GM21786 (cell line): Measurements from ENCODE around the gene PPP2R2B.
"Not testable (repeated sequence)": the region's sequence is repeated elsewhere in the genome, so short reads cannot be mapped to it uniquely, and the experiment has no call there.

Experiments used
- ATAC-seq: cut with Tn5 transposase; IDR thresholded peaks from one replicate; pipeline ENCODE4 v1.9.1; 2021; ENCODE audit not compliant: unreplicated experiment

PPP2R2B gene

DNA sequence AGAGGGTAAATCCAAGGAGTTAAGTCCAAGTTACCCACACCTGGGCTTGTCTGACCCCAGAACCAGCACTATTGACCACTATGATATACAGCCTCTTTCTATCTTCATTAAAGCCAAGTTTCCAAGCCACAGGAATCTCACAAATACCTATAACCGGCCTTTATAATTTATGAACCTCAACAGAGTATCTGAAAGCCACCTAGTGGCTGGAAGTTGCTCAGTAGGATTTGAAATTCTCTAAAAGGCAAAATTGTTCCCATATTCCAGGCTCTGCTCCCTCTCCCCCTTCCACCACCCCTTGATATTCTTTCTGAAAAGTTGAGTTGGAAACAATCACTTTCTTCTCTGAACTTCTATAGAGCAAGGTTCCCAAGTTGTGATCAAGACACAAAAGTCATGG, 256.2 kb downstream of the PPP2R2B start:
- ATAC-seq: no peak

DNA sequence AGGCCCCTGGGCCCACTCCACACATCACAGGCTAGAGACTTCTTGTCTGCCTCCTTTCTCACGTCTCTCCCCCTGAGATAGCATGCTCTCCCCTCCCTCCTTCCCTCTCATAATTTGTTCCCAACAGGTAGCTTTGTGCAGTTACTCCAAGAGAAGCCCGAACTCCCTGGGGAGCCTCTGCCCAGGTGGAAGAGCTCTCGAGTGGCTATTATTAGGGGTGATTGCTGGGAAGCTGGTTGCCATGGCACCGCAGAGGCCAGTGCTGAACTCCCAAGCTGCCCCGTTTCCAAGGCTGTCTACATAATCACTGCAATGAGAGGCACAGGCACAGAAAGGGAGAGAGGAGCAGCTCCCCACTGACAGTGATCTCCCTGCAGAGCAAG, 257.9 kb downstream of the PPP2R2B start:
- ATAC-seq: no peak

DNA sequence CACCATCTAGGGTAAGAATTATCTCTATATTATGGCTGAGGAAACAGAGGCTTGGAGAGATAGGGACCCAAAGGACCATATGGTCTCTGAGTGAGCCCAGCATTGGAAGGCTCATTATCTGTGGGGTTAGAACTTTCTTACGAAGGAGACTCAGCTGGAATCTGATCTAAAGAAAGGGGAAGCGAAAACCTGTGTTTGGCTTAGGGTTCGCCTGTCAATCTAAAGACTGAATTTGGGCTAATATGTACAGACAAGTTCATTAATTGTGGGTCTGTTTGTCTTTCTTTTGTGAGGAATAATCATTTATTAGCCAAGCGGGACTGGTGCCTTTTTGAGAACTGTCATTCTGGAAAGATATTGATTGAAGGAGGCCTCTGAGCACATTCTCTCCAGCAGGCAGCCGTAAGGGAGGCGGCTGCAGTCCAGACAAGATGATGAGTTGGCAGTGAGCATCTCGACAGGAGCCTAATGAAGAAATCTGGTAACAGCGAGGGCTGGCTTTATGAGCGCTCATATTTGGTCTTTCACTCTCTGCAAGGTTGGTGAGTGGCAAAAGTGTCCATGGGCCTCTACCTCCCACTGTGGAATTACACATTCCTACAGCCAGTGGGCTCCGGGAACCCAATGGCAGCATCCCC, 258.4 kb downstream of the PPP2R2B start:
- ATAC-seq: no peak

DNA sequence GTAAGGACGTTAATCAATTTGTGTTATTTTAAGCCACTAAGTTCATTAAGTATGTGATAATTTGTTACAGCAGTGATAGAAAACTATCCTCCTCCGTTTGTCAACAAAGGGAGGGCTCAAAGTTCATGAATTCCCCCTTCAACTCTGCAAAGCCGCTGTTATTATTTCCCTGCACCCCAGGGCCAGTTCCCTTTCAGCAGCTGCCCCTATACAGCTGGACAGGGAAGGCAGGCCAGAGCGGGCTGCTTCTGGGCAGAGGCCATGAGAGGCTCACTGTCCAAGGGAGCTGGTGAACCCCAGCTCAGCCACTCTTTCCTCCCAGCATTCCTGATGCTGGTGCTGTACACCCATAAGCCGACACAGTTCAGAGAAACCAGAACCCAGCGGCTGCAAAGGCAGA, 260.1 kb downstream of the PPP2R2B start:
- ATAC-seq: no peak

DNA sequence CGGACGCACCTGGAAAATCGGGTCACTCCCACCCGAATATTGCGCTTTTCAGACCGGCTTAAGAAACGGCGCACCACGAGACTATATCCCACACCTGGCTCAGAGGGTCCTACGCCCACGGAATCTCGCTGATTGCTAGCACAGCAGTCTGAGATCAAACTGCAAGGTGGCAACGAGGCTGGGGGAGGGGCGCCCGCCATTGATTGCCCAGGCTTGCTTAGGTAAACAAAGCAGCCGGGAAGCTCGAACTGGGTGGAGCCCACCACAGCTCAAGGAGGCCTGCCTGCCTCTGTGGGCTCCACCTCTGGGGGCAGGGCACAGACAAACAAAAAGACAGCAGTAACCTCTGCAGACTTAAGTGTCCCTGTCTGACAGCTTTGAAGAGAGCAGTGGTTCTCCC, 268.8 kb downstream of the PPP2R2B start:
- not testable (repeated sequence) for ATAC-seq

DNA sequence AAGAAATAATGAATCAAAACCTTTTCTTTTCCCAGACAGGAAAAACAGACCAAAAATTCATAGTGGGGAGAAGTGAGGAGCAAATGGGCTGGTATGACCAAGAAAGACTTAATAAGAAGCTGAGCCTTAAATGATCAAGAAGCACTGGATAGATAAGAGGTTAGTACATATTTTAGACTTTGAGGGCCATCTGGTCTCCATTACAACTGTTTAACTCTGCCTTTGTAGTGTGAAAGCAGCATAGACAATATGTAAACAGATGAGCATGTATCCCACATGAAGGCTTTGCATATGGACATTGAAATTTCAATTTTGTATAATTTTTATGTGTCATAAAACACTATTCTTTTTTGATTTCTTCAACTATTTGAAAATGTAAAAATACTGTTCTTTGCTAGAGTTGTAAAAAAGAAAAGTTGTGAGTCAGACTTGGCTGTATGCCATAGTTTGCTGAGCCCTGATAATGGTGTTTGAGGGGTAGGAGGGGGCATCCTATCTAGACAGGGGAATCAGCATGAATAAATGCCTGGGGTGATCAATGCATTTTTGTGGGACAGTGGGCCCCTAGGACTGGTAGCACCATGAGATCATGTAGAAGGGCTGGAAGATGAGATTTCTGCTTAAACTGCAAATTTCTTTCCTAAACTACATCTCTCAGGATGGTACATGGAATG, 270.8 kb downstream of the PPP2R2B start:
- ATAC-seq: no peak

DNA sequence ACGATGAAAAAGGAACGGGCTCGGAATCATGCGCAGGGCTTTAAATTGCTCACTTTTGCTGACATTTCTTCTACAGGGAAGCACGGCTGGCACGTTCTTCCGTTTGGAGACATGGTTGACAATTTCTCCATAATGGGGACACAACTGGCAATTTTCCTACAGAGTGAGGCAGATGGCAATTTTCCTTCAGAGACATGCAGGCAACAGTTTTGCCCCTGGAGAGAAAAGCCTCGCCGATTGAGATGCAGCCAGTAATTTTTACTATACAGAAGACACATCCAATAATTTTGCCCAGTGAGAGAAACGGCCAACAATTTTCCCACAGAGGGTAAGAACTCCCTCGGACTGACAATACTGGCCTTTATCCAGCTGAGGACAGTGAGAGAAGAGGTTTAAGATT, 271.7 kb downstream of the PPP2R2B start:
- ATAC-seq: no peak

DNA sequence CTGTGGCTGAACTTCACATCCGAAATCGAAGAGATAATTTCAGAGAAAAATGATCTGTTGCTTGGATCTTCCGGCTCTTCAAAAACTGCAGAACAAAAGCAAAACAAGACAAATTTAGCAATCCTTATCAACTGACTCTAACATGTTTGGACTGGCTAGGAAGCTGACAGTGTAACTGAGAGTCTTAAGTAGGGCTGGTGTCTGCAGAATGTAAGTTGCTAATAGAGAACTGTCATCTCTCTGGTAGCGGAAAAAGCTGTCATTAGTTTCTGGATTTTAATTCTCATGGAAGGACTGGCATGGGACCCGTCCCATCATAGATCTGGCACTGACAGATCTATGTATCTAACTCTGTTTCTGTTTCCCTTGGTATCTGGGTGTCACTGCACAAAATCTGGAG, 278.2 kb downstream of the PPP2R2B start:
- ATAC-seq: no peak

DNA sequence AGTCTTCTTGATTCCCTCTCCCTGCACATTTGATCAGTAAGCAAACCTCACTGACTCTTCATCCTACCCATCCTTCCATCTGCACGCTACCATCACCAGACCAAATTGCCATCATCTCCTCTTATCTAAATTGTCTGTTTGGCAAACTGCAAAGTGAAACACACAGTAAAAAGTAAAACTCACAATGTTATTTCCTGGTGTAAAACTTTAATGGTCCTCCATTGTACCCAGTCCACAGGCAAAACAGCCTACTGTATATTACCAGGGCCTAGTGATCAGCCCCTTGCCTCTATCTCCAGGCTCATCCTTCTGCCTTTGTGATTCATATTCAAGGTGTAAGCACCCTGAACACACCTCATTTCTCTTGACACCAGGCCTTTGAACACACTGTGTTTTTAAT, 279.3 kb downstream of the PPP2R2B start:
- no peak for ATAC-seq

DNA sequence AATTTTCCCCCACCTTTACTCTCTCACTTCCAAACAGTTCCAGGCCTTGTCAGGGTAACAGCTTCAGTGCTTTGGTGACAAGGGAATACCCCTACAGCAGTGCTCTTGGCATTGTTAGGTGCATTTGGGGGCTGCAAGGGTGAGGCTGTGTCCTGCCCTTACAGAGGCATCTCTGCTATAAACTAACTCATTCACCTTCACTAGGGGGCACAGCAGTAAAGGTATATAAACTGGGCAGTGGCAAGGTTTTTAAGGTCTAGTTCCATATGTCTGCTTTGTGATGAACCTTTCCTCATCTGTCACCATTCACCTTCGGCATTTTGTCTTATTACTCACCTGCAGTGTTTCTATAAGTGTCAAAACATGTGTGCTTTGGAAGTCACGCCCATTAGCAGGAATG, 283.5 kb downstream of the PPP2R2B start:
- ATAC-seq: no peak

DNA sequence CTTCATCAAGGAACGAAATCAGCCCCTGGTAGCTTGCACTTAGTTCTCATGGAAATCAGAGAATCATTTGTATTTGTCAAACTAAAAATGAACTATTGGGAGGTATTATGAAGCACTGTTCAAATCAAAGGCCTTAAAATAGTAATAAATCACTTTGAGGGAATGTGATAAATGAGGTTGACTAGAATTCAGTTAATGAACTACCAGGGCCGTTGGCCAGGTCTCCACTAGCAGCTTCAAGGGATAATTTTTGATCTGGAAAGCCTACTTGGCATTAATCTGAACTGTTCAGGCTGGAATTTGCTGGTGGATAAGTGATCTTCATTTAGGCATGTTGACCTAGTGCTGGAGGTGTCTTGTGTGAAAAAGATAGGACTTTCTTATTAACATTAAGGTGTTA, 286.2 kb downstream of the PPP2R2B start:
- ATAC-seq: no peak

DNA sequence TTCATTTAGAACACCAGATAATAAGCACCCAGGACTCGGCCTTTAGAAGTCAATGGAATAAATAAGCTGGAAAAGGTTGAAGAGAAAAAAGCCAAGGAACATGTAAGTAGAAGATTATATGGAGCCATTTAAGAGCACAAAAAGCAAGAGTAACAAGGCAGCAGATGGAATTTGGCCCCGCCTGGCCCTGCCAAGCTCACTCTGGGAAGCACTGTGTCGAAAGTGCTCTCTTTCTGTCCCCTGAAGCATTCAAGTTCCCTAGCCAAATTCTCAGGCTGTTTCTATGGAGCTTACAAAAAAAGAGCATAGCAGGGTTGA, 289.6 kb downstream of the PPP2R2B start:
- ATAC-seq: no peak

DNA sequence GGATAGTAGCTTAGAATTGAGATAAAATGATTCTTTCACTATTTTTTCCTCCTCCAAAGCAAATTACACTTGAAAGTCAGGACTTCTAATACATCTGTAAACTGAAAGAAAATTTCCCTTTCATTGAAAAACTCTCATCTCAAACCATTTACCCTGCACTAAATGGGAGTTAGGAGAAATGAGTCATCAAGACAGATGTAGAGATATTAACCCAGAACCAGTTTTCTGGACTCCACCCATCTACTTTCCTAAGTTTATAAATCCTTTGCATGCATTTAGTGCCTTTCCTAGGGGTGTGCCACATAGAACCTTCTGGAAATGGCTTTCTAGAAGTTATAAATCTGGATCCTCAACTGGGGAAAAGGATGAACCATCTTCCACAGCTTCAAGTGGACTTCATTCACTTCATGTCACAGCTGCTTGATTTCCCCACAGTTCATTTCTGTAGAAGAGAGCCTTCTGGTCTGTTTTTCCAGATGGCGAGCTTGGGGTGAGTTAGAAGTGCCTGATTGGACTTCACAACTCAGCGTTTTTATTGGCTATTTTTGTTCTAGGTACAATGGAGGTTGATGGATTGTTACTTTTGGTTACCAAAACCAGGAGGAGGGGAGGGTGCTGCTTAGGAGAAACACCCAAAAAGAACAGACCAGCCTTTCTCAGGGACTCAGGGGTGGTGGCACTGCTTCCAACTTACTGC, 290.1 kb downstream of the PPP2R2B start:
- ATAC-seq: no peak

DNA sequence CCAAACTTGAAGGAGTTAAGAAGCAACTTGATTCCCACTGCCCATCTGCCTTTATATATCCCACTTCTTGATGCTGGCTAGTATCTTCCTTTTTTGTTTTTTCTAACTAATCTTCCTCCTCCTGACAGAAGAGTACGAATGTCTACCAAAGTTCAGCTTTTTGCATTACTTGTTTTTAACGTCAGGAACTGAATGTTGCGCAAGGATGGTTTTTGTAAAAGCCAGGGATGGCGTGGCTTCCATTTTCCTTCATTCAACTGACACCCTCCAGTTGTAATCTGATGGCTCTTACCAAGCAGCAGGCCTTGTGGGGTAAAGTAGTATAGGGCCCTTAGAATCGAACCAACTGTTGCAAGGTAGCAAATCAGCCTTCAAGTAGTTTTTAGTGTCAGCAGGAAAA, 291.8 kb downstream of the PPP2R2B start:
- no peak for ATAC-seq

DNA sequence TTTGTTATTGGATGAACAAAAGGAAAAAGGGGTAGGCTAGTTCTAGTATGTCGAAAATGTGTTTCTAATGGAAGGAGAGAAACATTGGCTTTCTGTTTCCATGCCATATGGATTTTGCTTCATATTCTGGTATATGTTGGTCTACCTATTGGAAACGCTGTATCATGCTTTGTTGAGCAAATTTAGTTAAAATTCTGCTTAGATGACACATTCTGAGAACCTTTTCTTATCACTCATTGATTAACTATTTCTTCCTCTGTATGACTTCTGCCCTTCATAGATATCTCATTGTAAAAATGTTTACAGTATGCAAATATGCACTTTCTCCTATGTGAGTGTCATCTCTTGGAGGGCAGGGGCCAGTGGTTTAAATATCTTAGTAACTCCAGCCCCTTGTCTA, 293.8 kb downstream of the PPP2R2B start:
- no peak for ATAC-seq

DNA sequence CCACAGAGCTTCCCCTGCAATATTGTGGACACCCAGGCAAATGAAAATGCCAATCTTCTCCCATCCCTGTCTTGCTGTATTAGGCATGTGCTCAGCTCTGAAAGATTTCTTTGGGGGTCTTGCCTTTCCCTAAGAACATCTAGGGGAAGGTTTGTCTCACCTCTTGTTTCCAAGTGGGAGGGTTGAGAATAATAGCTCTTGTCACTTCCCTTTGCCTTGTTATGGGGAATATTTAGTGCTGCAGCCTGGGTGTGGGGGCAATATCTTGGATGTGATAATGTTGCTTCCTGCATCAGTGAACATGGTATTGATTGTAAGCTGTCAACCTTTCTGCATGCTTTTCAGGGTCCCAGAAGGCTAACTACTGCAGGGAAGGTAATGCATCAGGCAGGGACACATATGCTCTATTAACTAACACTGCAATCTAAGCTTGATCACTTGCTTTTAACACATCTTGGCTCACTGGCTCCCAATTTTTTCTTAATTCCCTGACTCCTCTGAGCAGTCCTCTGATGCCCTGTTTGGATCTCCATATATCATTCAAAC, 296.4 kb downstream of the PPP2R2B start:
- no peak for ATAC-seq

DNA sequence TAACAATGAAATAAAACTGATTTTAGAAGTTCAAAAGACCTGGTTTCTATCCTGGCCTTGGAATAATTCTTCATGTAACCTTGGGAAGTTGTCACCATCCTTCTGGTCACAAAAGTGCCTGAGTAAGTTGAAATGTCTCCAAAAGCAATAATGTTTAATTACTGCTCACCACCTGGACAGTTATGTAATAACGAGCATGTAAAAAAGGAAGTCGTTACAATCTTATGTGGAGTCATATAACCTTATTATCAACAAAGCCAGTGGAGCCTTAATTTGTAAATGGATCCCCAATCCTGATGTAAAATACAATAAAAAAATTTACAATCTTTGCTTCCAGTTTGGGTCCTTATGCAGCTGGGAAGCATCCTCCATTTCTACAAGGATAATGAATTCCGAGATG, 298.3 kb downstream of the PPP2R2B start:
- ATAC-seq: no peak

DNA sequence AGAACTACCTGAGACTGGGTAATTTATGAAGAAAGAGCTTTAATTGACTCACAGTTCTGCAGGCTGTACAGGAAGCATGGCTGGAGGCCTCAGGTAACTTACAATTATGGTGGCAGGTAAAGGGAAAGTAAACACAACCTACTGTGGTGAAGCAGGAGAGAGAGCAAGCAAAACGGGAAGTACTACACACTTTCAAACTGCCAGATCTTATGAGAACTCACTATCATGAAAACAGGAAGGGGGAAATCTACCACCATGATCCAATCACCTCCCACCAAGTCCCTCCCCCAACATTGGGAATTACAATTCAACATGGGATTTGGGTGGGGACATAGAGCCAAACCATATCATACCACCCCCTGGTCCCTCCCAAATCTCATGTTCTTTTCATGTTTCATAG, 303.8 kb downstream of the PPP2R2B start:
- no peak for ATAC-seq

DNA sequence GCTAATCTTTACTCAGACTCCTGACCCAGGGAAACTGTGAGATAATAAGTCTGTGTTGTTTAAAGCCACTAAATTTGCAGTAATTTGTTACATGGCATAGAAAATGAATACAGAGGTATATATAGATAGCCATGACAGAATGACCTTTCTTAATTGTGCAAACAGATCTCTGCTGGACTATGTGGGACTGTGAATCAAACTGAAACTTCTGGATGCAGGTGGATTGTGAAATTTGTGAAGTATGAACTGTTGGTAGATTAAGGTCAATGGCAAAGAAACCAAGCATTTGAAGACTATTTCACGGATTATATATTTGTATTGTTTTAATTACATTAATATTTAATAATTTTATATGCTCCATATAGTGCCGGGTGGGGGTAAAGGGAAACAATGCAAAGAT, 310.4 kb downstream of the PPP2R2B start:
- no peak for ATAC-seq

DNA sequence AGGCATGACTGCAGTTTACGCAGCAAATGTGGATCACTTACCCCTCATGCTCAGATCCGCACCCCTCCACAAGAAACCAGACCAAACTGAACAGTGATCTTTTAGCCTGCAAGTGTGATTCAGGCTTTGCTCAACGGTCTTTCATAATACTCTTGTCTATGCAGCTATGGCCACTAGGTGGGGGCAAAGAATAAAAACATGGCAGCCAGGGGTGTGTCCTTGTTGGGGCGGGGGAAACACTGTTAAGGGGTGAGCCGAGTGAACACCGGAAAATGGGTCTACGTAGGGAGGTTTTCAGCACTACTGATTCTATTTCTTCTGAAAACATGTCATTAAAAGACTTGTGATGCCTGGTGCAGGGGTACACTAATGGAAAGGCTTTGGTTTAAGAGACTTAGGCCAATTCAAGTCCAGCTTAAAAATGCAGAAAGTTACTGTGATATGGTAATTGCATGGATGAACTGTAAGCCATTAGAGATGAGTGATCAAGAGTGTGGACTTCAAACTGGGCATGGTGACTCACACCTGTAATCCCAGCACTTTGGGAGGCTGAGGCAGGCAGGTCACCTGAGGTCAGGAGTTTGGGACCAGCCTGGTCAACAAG, 312.7 kb downstream of the PPP2R2B start:
- peak; percentile 97 for ATAC-seq

DNA sequence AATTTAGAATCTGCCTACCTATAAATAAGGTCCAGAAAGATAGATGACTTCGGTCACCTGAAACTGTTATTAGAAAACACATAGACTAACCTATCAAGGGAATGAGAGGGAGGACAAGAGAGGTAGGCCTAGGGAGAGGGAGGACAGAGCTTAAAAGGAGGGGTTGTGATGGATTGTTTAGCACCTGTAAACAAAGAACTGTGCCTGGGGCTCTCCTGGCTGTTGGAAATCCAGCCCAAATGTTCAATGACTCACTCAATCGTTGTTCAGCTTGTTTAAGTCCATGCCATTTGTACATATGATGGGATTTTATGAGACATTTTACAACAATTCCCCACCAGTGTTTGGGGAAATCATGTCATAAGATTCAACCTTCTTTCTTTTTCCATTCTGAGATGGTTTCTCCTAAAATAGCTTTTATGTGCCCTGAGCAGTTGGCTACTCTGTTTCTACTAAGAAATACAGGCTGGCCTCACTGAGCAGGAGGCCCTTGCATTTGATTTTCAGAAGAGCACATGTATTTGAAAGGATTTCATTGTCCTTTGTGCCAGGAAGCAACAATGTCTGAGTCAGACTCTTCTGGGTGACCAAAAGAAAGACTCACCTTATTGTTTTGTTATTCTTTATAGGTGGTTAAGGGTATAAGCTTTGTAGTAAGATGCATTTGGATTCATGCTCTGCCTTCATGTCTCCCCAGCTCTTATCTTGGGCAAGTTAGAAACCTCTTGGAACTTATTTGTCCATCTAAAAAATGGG, 314.4 kb downstream of the PPP2R2B start:
- ATAC-seq: no peak
